HUES6 (cell line): ENCODE measurements around the gene RWDD2A.

Experiments used
- H3K27ac ChIP-seq: 2 replicates; pipeline ENCODE4 v1.7.0; 2013; ENCODE audit warnings: low read depth, mild to moderate bottlenecking, low read length, inconsistent platforms
- H3K27me3 ChIP-seq: 2 replicates; pipeline ENCODE4 v1.6.1; 2013; ENCODE audit warnings: low read length; ENCODE audit not compliant: control insufficient read depth, insufficient read depth
- H3K36me3 ChIP-seq: 2 replicates; pipeline ENCODE4 v1.6.1; 2013; ENCODE audit warnings: low read length; ENCODE audit not compliant: control insufficient read depth, insufficient read depth
- H3K4me1 ChIP-seq: 2 replicates; pipeline ENCODE4 v1.6.1; 2013; ENCODE audit warnings: low read length; ENCODE audit not compliant: control insufficient read depth, insufficient read depth
- H3K4me3 ChIP-seq: 2 replicates; pipeline ENCODE4 v1.5.1; 2013; ENCODE audit warnings: low read depth, low read length
- H3K9ac ChIP-seq: one replicate; pipeline ENCODE4 v1.6.1; 2013; ENCODE audit warnings: mild to moderate bottlenecking, low read length
- H3K9me3 ChIP-seq: 2 replicates; pipeline ENCODE4 v1.6.1; 2013; ENCODE audit warnings: low read depth, low read length; ENCODE audit not compliant: control insufficient read depth, insufficient read depth

The RWDD2A gene

DNA sequence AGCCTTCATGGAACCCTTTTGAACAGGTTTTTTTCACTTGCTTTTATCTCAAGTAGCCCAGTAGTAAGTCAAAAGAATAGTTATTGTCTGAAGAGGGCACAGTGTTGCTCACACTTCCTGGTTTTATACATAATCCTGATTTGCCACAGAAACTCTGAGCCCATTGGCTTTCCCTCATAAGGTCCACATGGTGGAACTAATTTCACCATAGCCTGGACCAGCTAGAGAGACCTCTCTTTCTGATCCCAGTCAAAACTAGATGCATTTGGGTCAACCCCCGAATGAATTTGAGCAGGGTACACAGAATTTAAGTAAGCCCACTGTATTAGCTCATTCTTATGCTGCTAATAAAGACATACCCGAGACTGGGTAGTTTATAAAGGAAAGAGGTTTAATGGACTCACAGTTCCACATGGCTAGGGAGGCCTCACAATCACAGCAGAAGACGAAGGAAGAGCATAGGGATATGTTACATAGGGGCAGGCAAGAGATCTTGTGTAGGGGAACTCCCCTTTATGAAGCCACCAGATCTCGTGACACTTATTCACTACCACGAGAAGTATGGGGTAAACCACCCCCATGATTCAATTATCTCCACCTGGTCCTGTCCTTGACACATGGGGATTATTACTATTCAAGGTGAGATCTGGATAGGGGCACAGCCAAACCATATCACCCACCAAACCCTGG, 6.2 kb downstream of the RWDD2A start:
- no peak overlapping the region for H3K27ac ChIP-seq
- H3K36me3 ChIP-seq: peaks cover 14% of the 10 kb centered on the region
- no peak overlapping the region for H3K9ac ChIP-seq
- no peaks in the 10 kb centered on the region for H3K4me1 ChIP-seq
- H3K4me3 ChIP-seq: no peak overlapping the region
- H3K27me3 ChIP-seq: no peaks in the 10 kb centered on the region
- no peaks in the 10 kb centered on the region for H3K9me3 ChIP-seq

GRCh38 chr6:83199863-83200225, 6.7 kb downstream of the RWDD2A start:
- Histone ChIP-seq H3K27me3 (no peaks in the 10 kb centered on the region), H3K4me1 (no peaks in the 10 kb centered on the region), H3K36me3 (peaks cover 14% of the 10 kb centered on the region), H3K27ac (no peak overlapping the region), H3K4me3 (no peak overlapping the region), H3K9me3 (no peaks in the 10 kb centered on the region), H3K9ac (no peak overlapping the region)

- no peak overlapping the region for H3K27ac ChIP-seq
- no peaks in the 10 kb centered on the region for H3K36me3 ChIP-seq
- H3K9me3 ChIP-seq: no peaks in the 10 kb centered on the region
- H3K9ac ChIP-seq: no peak overlapping the region
- H3K4me1 ChIP-seq: no peaks in the 10 kb centered on the region
- no peaks in the 10 kb centered on the region for H3K27me3 ChIP-seq
- H3K4me3 ChIP-seq: no peak overlapping the region
Measured at GRCh38 chr6:83202031-83202430, 8.9 kb downstream of the RWDD2A start.

- no peak overlapping the region for H3K27ac ChIP-seq
- no peak overlapping the region for H3K9ac ChIP-seq
- no peak overlapping the region for H3K4me3 ChIP-seq
- no peaks in the 10 kb centered on the region for H3K9me3 ChIP-seq
- H3K27me3 ChIP-seq: no peaks in the 10 kb centered on the region
- no peaks in the 10 kb centered on the region for H3K36me3 ChIP-seq
- no peaks in the 10 kb centered on the region for H3K4me1 ChIP-seq
Measured at GRCh38 chr6:83215131-83216047, 22.2 kb downstream of the RWDD2A start.

DNA sequence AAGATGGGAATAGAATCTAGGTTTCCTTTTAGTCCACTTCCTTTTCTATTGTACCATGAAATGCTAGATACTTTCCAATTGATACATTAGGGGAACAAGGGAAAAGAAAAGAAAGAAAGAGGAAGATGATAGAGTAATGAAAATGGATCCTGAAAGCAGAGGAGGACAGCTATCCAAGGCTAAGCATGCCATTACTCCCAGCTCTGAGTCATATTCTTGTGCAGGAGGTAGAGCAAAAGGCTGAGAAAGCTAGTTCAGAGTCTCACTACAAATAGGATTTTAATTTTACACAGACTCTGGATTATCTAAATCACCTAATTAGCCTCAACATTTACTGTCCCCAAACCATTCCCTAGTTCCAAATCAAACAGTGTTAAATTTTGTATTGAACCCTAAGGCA, 23.6 kb downstream of the RWDD2A start:
- H3K4me3 ChIP-seq: no peak overlapping the region
- H3K27me3 ChIP-seq: no peaks in the 10 kb centered on the region
- H3K4me1 ChIP-seq: no peaks in the 10 kb centered on the region
- no peaks in the 10 kb centered on the region for H3K9me3 ChIP-seq
- no peak overlapping the region for H3K27ac ChIP-seq
- H3K9ac ChIP-seq: no peak overlapping the region
- H3K36me3 ChIP-seq: no peaks in the 10 kb centered on the region

- no peak overlapping the region for H3K27ac ChIP-seq
- H3K9me3 ChIP-seq: no peaks in the 10 kb centered on the region
- H3K4me3 ChIP-seq: no peak overlapping the region
- no peaks in the 10 kb centered on the region for H3K4me1 ChIP-seq
- no peaks in the 10 kb centered on the region for H3K36me3 ChIP-seq
- no peak overlapping the region for H3K9ac ChIP-seq
- no peaks in the 10 kb centered on the region for H3K27me3 ChIP-seq
Measured at GRCh38 chr6:83218646-83219045, 25.5 kb downstream of the RWDD2A start.

DNA sequence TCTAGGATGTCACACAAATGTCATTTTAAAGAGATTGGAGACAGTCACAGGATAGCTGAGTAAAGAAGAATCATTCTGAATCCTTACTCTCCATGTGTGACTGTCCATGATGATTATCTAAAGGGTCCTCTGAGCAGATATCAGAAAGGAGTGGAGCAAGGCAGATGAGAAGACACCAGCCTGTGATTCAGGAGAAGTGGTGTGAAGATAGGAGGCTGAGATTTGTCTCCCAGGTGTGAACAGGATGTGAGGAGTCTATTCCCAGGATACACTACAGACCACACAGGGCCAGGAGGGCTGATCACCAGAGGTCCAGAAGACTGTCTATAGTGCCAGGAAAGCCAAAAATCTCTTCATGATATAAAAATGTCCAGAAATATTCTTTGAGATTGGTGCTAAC, 27.0 kb downstream of the RWDD2A start:
- no peak overlapping the region; the same call in 1 of the 2 replicates for H3K27ac ChIP-seq
- H3K27me3 ChIP-seq: no peaks in the 10 kb centered on the region
- no peaks in the 10 kb centered on the region for H3K4me1 ChIP-seq
- H3K9ac ChIP-seq: no peak overlapping the region
- no peaks in the 10 kb centered on the region for H3K9me3 ChIP-seq
- H3K36me3 ChIP-seq: no peaks in the 10 kb centered on the region
- H3K4me3 ChIP-seq: no peak overlapping the region

DNA sequence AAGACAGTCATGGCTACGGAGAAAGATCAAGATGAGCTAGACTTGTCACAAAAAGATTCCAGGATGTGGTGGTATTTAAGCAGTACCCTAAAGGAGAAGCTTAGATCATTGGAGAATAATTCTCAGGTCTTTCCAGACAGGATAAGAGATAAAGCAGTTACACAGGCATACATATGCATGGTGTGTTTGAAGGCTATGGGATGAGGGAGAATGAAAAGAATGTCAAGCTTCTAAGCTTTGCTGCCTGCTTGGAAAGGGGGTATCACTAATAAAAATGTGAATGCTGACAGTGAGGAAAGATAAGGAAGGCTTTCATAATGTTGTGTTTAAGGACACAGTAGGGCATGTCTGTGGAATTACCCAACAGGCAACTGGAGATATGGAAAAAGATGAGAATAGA, 28.1 kb downstream of the RWDD2A start:
- Histone ChIP-seq H3K9me3 (no peaks in the 10 kb centered on the region), H3K36me3 (no peaks in the 10 kb centered on the region), H3K9ac (no peak overlapping the region), H3K27ac (no peak overlapping the region), H3K4me1 (no peaks in the 10 kb centered on the region), H3K27me3 (no peaks in the 10 kb centered on the region), H3K4me3 (no peak overlapping the region)

DNA sequence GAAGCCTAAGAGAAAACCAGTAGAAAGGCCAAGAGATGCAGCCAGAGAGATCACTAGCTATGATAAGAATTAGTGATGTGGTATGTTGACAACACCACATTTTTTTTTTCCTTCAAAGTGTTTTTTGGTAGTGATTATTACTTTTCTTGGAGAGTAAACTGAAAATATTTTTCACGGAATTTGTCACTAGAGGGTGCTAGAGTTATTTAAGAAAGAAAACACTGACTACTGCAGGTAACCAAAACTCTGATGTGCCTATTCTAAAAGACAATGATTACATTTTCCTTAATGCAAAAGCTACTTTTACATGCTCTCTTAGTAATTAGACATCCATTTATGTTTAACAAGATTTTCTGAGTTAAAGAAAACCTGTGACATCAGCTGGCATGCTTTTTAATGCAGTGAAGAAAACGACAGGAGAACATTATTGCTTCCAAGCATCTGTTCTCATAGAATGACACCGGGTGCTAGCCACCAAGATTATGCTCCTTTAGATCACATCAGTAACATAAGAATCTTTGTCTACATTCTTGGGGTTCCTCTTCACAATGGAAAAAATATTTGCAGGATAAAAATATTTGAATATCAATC, 28.8 kb downstream of the RWDD2A start:
- H3K27me3 ChIP-seq: no peaks in the 10 kb centered on the region
- no peak overlapping the region for H3K9ac ChIP-seq
- no peaks in the 10 kb centered on the region for H3K4me1 ChIP-seq
- H3K9me3 ChIP-seq: no peaks in the 10 kb centered on the region
- no peak overlapping the region for H3K4me3 ChIP-seq
- H3K27ac ChIP-seq: no peak overlapping the region
- H3K36me3 ChIP-seq: no peaks in the 10 kb centered on the region

DNA sequence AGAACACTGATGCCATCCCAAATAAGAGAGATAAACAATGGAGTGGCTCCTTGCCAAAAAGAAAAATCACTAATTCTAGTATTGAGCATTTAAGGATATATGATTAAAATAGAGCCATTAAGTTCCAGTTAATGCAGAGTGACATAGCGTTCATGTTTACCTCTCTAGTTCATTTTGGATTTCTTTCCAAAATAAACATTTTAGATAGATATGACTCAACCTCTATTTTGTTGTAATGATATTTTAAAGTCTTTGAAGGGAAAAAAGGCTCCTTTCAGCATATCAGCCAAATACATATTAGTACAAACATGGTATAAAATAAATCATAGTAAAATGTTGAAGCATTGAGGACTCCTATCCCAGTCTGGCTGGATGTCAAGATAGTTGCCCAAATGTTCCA, 33.4 kb downstream of the RWDD2A start:
- Histone ChIP-seq H3K27ac (no peak overlapping the region), H3K9ac (no peak overlapping the region), H3K4me3 (no peak overlapping the region), H3K9me3 (no peaks in the 10 kb centered on the region), H3K4me1 (no peaks in the 10 kb centered on the region), H3K27me3 (no peaks in the 10 kb centered on the region), H3K36me3 (no peaks in the 10 kb centered on the region)

DNA sequence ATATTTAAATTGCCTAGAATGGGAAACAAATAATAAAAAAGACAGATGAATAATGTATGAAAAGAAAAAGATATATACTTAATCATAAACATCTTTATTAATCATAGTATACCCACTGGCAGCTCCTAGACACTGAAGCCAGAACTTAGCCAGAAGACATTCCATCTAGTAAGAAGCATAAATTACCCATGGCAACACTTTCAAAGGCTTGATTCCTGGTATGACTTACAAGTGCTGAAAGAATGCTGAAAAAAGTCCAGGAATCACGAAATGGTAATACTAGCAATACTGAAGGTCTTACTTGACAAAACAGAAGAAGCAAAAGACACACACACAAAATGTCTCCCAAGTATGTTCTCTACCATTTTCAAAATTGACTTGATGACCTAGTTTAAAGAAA, 38.0 kb downstream of the RWDD2A start:
- H3K4me1 ChIP-seq: no peaks in the 10 kb centered on the region
- H3K9ac ChIP-seq: no peak overlapping the region
- H3K4me3 ChIP-seq: no peak overlapping the region
- H3K27ac ChIP-seq: no peak overlapping the region
- H3K9me3 ChIP-seq: no peaks in the 10 kb centered on the region
- no peaks in the 10 kb centered on the region for H3K27me3 ChIP-seq
- no peaks in the 10 kb centered on the region for H3K36me3 ChIP-seq
